Mesenteric fat pad (tissue), 1 donor: Measurements from ENCODE around the gene HOXB6. TPM values are rescaled to one million over a fixed set of nuclear protein-coding genes. Genes with fewer than 3 reads are reported as not detected.

Source experiments
- DNase-seq: peaks from one replicate; pipeline ENCODE4 v3.0.0-alpha.2; 2020; ENCODE audit warnings: low spot score
- total RNA-seq: library from RNA; stranded (reverse); fragmentation: NEBNext Ultra II Directional; extraction: Animal tissue kit (Norgen Biotek cat#: 25700); gene quantifications from one replicate; pipeline ENCODE4 v1.2.1, GENCODE V29; 2021
- donor health status: DM: yes; HTN: yes; CAD: no.

Gene HOXB6
- total RNA-seq, 1 donor from 2014 or later: 8.9 TPM

GRCh38 chr17:48568499-48569239 lies 36.1 kb downstream of the HOXB6 start:
- no peak for DNase-seq

- no peak for DNase-seq
Measured at GRCh38 chr17:48567646-48568354, 37.0 kb downstream of the HOXB6 start.

- DNase-seq: no peak
Measured at GRCh38 chr17:48567209-48567608, 37.6 kb downstream of the HOXB6 start.

- DNase-seq: no peak
Measured at GRCh38 chr17:48566717-48567116, 38.1 kb downstream of the HOXB6 start.

GRCh38 chr17:48565925-48566710 lies 38.7 kb downstream of the HOXB6 start:
- DNase-seq: no peak

GRCh38 chr17:48565022-48565554 lies 39.7 kb downstream of the HOXB6 start:
- no peak for DNase-seq

- DNase-seq: no peak
Measured at GRCh38 chr17:48564188-48565021, 40.4 kb downstream of the HOXB6 start.

GRCh38 chr17:48563867-48564187 lies 41.0 kb downstream of the HOXB6 start:
- DNase-seq: no peak

- no peak for DNase-seq
Measured at GRCh38 chr17:48563385-48563838, 41.4 kb downstream of the HOXB6 start.

GRCh38 chr17:48562934-48563333 lies 41.9 kb downstream of the HOXB6 start:
- DNase-seq: no peak

GRCh38 chr17:48561884-48562810 lies 42.6 kb downstream of the HOXB6 start:
- DNase-seq: no peak

- no peak for DNase-seq
Measured at GRCh38 chr17:48559840-48560817, 44.7 kb downstream of the HOXB6 start.

- no peak for DNase-seq
Measured at GRCh38 chr17:48559122-48559839, 45.5 kb downstream of the HOXB6 start.

- DNase-seq: no peak
Measured at GRCh38 chr17:48558831-48559121, 46.0 kb downstream of the HOXB6 start.

- no peak for DNase-seq
Measured at GRCh38 chr17:48558057-48558830, 46.5 kb downstream of the HOXB6 start.

GRCh38 chr17:48556576-48557401 lies 48.0 kb downstream of the HOXB6 start:
- no peak for DNase-seq
